ENCODE data around the gene ANTXR1. TPM values are rescaled to one million over a fixed set of nuclear protein-coding genes. Genes with fewer than 3 reads are reported as not detected.
"Not testable (repeated sequence)": the region's sequence is repeated elsewhere in the genome, so short reads cannot be mapped to it uniquely, and the experiment has no call there.

The ANTXR1 gene
- total and polyA plus RNA-seq, 2 donors = 4.4 to 7.3 TPM

GRCh38 chr2:69221960-69222751 is 209.2 kb downstream of the ANTXR1 start:
- Histone ChIP-seq H3K4me1 (ENCODE audit: control insufficient read depth in 2 of 2, insufficient read depth in 2 of 2, low read length in 2 of 2) (peaks cover 0 to 5% of the 10 kb centered on the region in 2 donors), H3K36me3 (ENCODE audit: control insufficient read depth in 2 of 2, insufficient read depth in 2 of 2, low read length in 1 of 2) (no peaks in the 10 kb centered on the region), H3K4me3 (ENCODE audit: low read length in 2 of 2) (no peak overlapping the region), H3K27me3 (ENCODE audit: control insufficient read depth in 2 of 2, insufficient read depth in 1 of 2, low read length in 1 of 2) (no peaks in the 10 kb centered on the region), H3K27ac (ENCODE audit: low read depth in 1 of 2, low read length in 1 of 2) (no peak overlapping the region), H3K9me3 (ENCODE audit: control insufficient read depth in 2 of 2, insufficient read depth in 1 of 2, low read length in 1 of 2) (no peaks in the 10 kb centered on the region)
- 97% methylated on average over 6 of the region's 6 CpGs for WGBS
- no peak for DNase-seq (ENCODE audit: low read depth in 6 of 9, low spot score in 9 of 9)

- H3K27me3 ChIP-seq (ENCODE audit: control insufficient read depth in 2 of 2, insufficient read depth in 1 of 2, low read length in 1 of 2) = no peaks in the 10 kb centered on the region
- H3K27ac ChIP-seq (ENCODE audit: low read depth in 1 of 2, low read length in 1 of 2) = no peak overlapping the region
- no peaks in the 10 kb centered on the region for H3K9me3 ChIP-seq (ENCODE audit: control insufficient read depth in 2 of 2, insufficient read depth in 1 of 2, low read length in 1 of 2)
- no peaks in the 10 kb centered on the region for H3K36me3 ChIP-seq (ENCODE audit: control insufficient read depth in 2 of 2, insufficient read depth in 2 of 2, low read length in 1 of 2)
- no peak overlapping the region for H3K4me3 ChIP-seq (ENCODE audit: low read length in 2 of 2)
- 95% methylated on average over 3 of the region's 3 CpGs for WGBS
- no peaks in the 10 kb centered on the region for H3K4me1 ChIP-seq (ENCODE audit: control insufficient read depth in 2 of 2, insufficient read depth in 2 of 2, low read length in 2 of 2)
- DNase-seq (ENCODE audit: low read depth in 6 of 9, low spot score in 9 of 9) = no peak
Observed at GRCh38 chr2:69222953-69223658, 210.1 kb downstream of the ANTXR1 start.

GRCh38 chr2:69223759-69224511 is 211.0 kb downstream of the ANTXR1 start:
- WGBS = 92% methylated on average over 6 of the region's 6 CpGs
- Histone ChIP-seq H3K4me3 (ENCODE audit: low read length in 2 of 2) (no peak overlapping the region), H3K27ac (ENCODE audit: low read depth in 1 of 2, low read length in 1 of 2) (no peak overlapping the region), H3K27me3 (ENCODE audit: control insufficient read depth in 2 of 2, insufficient read depth in 1 of 2, low read length in 1 of 2) (no peaks in the 10 kb centered on the region), H3K9me3 (ENCODE audit: control insufficient read depth in 2 of 2, insufficient read depth in 1 of 2, low read length in 1 of 2) (no peaks in the 10 kb centered on the region), H3K36me3 (ENCODE audit: control insufficient read depth in 2 of 2, insufficient read depth in 2 of 2, low read length in 1 of 2) (no peaks in the 10 kb centered on the region), H3K4me1 (ENCODE audit: control insufficient read depth in 2 of 2, insufficient read depth in 2 of 2, low read length in 2 of 2) (no peaks in the 10 kb centered on the region)
- no peak for DNase-seq (ENCODE audit: low read depth in 6 of 9, low spot score in 9 of 9)

- no peaks in the 10 kb centered on the region for H3K27me3 ChIP-seq (ENCODE audit: control insufficient read depth in 2 of 2, insufficient read depth in 1 of 2, low read length in 1 of 2)
- WGBS = 73% methylated on average over 3 of the region's 3 CpGs
- H3K9me3 ChIP-seq (ENCODE audit: control insufficient read depth in 2 of 2, insufficient read depth in 1 of 2, low read length in 1 of 2) = no peaks in the 10 kb centered on the region
- no peak overlapping the region for H3K27ac ChIP-seq (ENCODE audit: low read depth in 1 of 2, low read length in 1 of 2)
- H3K4me3 ChIP-seq (ENCODE audit: low read length in 2 of 2) = no peak overlapping the region
- no peaks in the 10 kb centered on the region for H3K4me1 ChIP-seq (ENCODE audit: control insufficient read depth in 2 of 2, insufficient read depth in 2 of 2, low read length in 2 of 2)
- H3K36me3 ChIP-seq (ENCODE audit: control insufficient read depth in 2 of 2, insufficient read depth in 2 of 2, low read length in 1 of 2) = no peaks in the 10 kb centered on the region
- DNase-seq (ENCODE audit: low read depth in 6 of 9, low spot score in 9 of 9) = no peak
Observed at GRCh38 chr2:69224512-69224837, 211.5 kb downstream of the ANTXR1 start.

GRCh38 chr2:69225933-69226332 is 213.0 kb downstream of the ANTXR1 start:
- 94% methylated on average over 2 of the region's 2 CpGs for WGBS
- Histone ChIP-seq H3K27me3 (ENCODE audit: control insufficient read depth in 2 of 2, insufficient read depth in 1 of 2, low read length in 1 of 2) (no peaks in the 10 kb centered on the region), H3K4me3 (ENCODE audit: low read length in 2 of 2) (no peak overlapping the region), H3K27ac (ENCODE audit: low read depth in 1 of 2, low read length in 1 of 2) (no peak overlapping the region), H3K9me3 (ENCODE audit: control insufficient read depth in 2 of 2, insufficient read depth in 1 of 2, low read length in 1 of 2) (no peaks in the 10 kb centered on the region), H3K4me1 (ENCODE audit: control insufficient read depth in 2 of 2, insufficient read depth in 2 of 2, low read length in 2 of 2) (no peaks in the 10 kb centered on the region), H3K36me3 (ENCODE audit: control insufficient read depth in 2 of 2, insufficient read depth in 2 of 2, low read length in 1 of 2) (no peaks in the 10 kb centered on the region)
- DNase-seq (ENCODE audit: low read depth in 6 of 9, low spot score in 9 of 9) = no peak

- H3K27ac ChIP-seq (ENCODE audit: low read depth in 1 of 2, low read length in 1 of 2) = no peak overlapping the region
- WGBS = 95% methylated on average over 3 of the region's 3 CpGs
Observed at GRCh38 chr2:69226903-69227302, 213.9 kb downstream of the ANTXR1 start.

GRCh38 chr2:69227716-69228115 is 214.7 kb downstream of the ANTXR1 start:
- no peak for DNase-seq (ENCODE audit: low read depth in 6 of 9, low spot score in 9 of 9)
- no peaks in the 10 kb centered on the region for H3K27me3 ChIP-seq (ENCODE audit: control insufficient read depth in 2 of 2, insufficient read depth in 1 of 2, low read length in 1 of 2)
- no peak overlapping the region for H3K27ac ChIP-seq (ENCODE audit: low read depth in 1 of 2, low read length in 1 of 2)
- H3K4me1 ChIP-seq (ENCODE audit: control insufficient read depth in 2 of 2, insufficient read depth in 2 of 2, low read length in 2 of 2) = no peaks in the 10 kb centered on the region
- no peak overlapping the region for H3K4me3 ChIP-seq (ENCODE audit: low read length in 2 of 2)
- H3K36me3 ChIP-seq (ENCODE audit: control insufficient read depth in 2 of 2, insufficient read depth in 2 of 2, low read length in 1 of 2) = no peaks in the 10 kb centered on the region
- H3K9me3 ChIP-seq (ENCODE audit: control insufficient read depth in 2 of 2, insufficient read depth in 1 of 2, low read length in 1 of 2) = no peaks in the 10 kb centered on the region

More at GRCh38 chr2:69226903-69227302, 213.9 kb downstream of the ANTXR1 start:
- DNase-seq (ENCODE audit: low read depth in 6 of 9, low spot score in 9 of 9) = no peak
- no peaks in the 10 kb centered on the region for H3K36me3 ChIP-seq (ENCODE audit: control insufficient read depth in 2 of 2, insufficient read depth in 2 of 2, low read length in 1 of 2)
- no peaks in the 10 kb centered on the region for H3K27me3 ChIP-seq (ENCODE audit: control insufficient read depth in 2 of 2, insufficient read depth in 1 of 2, low read length in 1 of 2)
- H3K4me1 ChIP-seq (ENCODE audit: control insufficient read depth in 2 of 2, insufficient read depth in 2 of 2, low read length in 2 of 2) = no peaks in the 10 kb centered on the region
- H3K4me3 ChIP-seq (ENCODE audit: low read length in 2 of 2) = no peak overlapping the region
- no peaks in the 10 kb centered on the region for H3K9me3 ChIP-seq (ENCODE audit: control insufficient read depth in 2 of 2, insufficient read depth in 1 of 2, low read length in 1 of 2)

- DNase-seq (ENCODE audit: low read depth in 6 of 9, low spot score in 9 of 9); H3K27me3 ChIP-seq (ENCODE audit: control insufficient read depth in 2 of 2, insufficient read depth in 1 of 2, low read length in 1 of 2); H3K4me3 ChIP-seq (ENCODE audit: low read length in 2 of 2); H3K9me3 ChIP-seq (ENCODE audit: control insufficient read depth in 2 of 2, insufficient read depth in 1 of 2, low read length in 1 of 2); H3K36me3 ChIP-seq (ENCODE audit: control insufficient read depth in 2 of 2, insufficient read depth in 2 of 2, low read length in 1 of 2); H3K27ac ChIP-seq (ENCODE audit: low read depth in 1 of 2, low read length in 1 of 2); H3K4me1 ChIP-seq (ENCODE audit: control insufficient read depth in 2 of 2, insufficient read depth in 2 of 2, low read length in 2 of 2): not testable (repeated sequence)
- WGBS = 100% methylated on average over 1 of the region's 1 CpG
Observed at GRCh38 chr2:69230946-69231345, 218.0 kb downstream of the ANTXR1 start.
